ENCODE results near the gene AP2A2. TPM values are rescaled to one million over a fixed set of nuclear protein-coding genes. Genes with fewer than 3 reads are reported as not detected.

The AP2A2 gene
- total RNA-seq, 1 experiment from 2014 or later, result 39.4 TPM

DNA sequence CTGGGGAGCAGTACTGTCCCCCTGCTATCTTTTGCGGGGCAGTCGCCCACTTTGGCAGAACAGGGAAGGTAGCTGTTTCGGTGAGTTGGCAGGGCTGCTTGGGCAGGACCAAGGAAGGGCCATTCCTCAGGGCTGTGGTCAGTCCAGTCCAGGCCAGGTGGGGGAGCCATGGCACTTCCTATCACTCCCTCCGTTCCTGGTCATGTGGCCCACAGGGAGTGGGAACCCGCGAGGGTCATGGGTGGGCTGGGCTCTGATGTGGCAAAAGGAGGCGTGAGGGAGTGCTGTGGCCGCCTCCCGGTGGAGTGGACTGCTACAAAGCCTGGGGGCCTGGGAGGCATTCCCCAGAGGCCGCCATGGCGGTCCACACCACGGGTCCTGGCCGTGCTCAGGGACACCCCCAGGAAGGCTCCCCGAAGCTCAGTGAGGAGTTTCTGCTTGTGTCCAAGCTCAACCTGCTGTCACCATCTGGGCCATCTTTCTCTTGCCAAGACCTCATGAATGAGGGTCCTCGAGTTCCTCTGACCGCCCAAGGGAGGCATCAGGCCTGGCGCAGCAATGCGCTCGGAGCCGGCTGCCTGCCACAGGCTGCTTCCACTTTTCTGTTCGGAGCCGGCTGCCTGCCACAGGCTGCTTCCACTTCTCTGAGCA, 27.0 kb upstream of the AP2A2 start:
- H4K20me1 ChIP-seq (ENCODE audit: insufficient read depth), result no peaks in the 10 kb centered on the region
- no peaks in the 10 kb centered on the region for H3K27me3 ChIP-seq (ENCODE audit: insufficient read depth, low read depth)
- H3K4me1 ChIP-seq (replicated peaks; ENCODE audit: insufficient read depth), result no peaks in the 10 kb centered on the region
- H3K9me3 ChIP-seq (ENCODE audit: insufficient read depth, low read depth), result no peaks in the 10 kb centered on the region
- H3K4me2 ChIP-seq, result no peak overlapping the region
- no peak overlapping the region for H3K4me3 ChIP-seq
- peak in 1 of 2 experiments; percentile 27 for DNase-seq
- H3F3A ChIP-seq (ENCODE audit: insufficient read depth, low read depth), result no peaks in the 10 kb centered on the region
- TF ChIP-seq EZH2 (IDR thresholded peaks at IDR 0.05; ENCODE audit: low read depth), result no peak
- TF ChIP-seq, protein P1, sequence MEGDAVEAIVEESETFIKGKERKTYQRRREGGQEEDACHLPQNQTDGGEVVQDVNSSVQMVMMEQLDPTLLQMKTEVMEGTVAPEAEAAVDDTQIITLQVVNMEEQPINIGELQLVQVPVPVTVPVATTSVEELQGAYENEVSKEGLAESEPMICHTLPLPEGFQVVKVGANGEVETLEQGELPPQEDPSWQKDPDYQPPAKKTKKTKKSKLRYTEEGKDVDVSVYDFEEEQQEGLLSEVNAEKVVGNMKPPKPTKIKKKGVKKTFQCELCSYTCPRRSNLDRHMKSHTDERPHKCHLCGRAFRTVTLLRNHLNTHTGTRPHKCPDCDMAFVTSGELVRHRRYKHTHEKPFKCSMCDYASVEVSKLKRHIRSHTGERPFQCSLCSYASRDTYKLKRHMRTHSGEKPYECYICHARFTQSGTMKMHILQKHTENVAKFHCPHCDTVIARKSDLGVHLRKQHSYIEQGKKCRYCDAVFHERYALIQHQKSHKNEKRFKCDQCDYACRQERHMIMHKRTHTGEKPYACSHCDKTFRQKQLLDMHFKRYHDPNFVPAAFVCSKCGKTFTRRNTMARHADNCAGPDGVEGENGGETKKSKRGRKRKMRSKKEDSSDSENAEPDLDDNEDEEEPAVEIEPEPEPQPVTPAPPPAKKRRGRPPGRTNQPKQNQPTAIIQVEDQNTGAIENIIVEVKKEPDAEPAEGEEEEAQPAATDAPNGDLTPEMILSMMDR (conservative IDR thresholded peaks at IDR 0.05), result 0 out of 2 replicates have a peak, but pooled peaks have one; percentile 9
- ChIA-PET POLR2A (ENCODE audit: unreplicated experiment) (no interaction called here), CTCF (no interaction called here)
- no peak overlapping the region for H3K27ac ChIP-seq
- H3K36me3 ChIP-seq (ENCODE audit: low read depth), result no peaks in the 10 kb centered on the region
- no peaks in the 10 kb centered on the region for H3K9me2 ChIP-seq (ENCODE audit: insufficient read depth)
- no peak overlapping the region for H2AFZ ChIP-seq
- no TSS peak for BruUV-seq (replicated peaks)
- intact Hi-C loops (cut with micrococcal nuclease; ENCODE audit: unreplicated experiment), result no loop called here
- H3K79me2 ChIP-seq (ENCODE audit: low read depth), result no peaks in the 10 kb centered on the region

DNA sequence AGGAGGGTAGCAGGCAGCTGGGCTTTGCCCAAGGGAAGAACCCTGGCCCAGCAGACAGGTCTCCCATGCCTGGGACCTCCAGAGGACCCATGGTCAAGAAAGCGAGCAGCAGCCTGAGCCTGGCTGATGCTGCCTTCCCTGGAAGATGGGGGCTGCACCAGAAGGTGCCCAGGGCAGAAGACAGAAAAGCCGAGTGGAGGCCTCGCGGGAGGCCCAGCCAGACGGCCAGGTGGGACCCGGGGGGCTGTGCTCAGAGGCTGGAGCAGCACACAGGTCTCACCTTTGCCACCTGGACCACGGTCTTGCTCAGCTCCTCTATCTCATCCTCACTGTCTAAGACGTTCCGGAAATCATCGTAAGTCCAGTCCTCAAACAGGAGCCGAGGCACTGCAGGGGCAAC, 25.9 kb upstream of the AP2A2 start:
- CTCF ChIA-PET, result no interaction called here
- no peaks in the 10 kb centered on the region for H3K9me2 ChIP-seq (ENCODE audit: insufficient read depth)
- H3K9me3 ChIP-seq (ENCODE audit: insufficient read depth, low read depth), result no peaks in the 10 kb centered on the region
- no peak overlapping the region for H3K4me2 ChIP-seq
- no peaks in the 10 kb centered on the region for H4K20me1 ChIP-seq (ENCODE audit: insufficient read depth)
- H3K27me3 ChIP-seq (ENCODE audit: insufficient read depth, low read depth), result no peaks in the 10 kb centered on the region
- no TSS peak for BruUV-seq (replicated peaks)
- TF ChIP-seq EZH2 (IDR thresholded peaks at IDR 0.05; ENCODE audit: low read depth), result no peak
- TF ChIP-seq, protein P1 (conservative IDR thresholded peaks at IDR 0.05), result no peak
- no peaks in the 10 kb centered on the region for H3K36me3 ChIP-seq (ENCODE audit: low read depth)
- no peak overlapping the region for H2AFZ ChIP-seq
- DNase-seq, result no peak
- H3K79me2 ChIP-seq (ENCODE audit: low read depth), result no peaks in the 10 kb centered on the region
- no peaks in the 10 kb centered on the region for H3F3A ChIP-seq (ENCODE audit: insufficient read depth, low read depth)
- intact Hi-C loops (cut with micrococcal nuclease; ENCODE audit: unreplicated experiment), result no loop called here
- POLR2A ChIA-PET (ENCODE audit: unreplicated experiment), result interaction anchor here (0.7 kb wide), 1 partner anchor 45 kb away, joined by 4 read pairs; no protein-coding TSS in a partner anchor
- H3K4me1 ChIP-seq (replicated peaks; ENCODE audit: insufficient read depth), result no peaks in the 10 kb centered on the region
- no peak overlapping the region for H3K4me3 ChIP-seq
- H3K27ac ChIP-seq, result no peak overlapping the region

DNA sequence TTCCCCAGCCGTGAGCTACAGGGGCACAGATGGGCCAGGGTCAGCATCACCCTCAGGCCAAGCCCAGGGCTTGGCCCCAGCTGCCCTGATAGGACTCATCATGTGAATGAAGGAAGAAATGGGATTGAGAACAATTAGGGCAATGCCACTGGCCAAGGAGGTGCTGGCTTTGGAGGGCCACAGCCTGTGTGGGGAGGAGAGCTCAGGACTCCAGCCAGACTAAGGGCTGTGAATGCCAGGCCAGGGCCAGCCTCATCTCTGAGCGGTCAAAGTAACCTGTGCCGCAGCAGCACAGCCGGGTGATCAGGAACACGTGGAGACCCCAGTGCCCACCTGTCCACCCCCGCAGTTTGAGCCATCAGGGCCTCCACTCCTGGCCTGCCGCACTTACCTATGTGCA, 25.1 kb upstream of the AP2A2 start:
- DNase-seq, result no peak
- Histone ChIP-seq H3K79me2 (ENCODE audit: low read depth) (no peaks in the 10 kb centered on the region), H3K27ac (no peak overlapping the region), H3K4me1 (replicated peaks; ENCODE audit: insufficient read depth) (no peaks in the 10 kb centered on the region), H3F3A (ENCODE audit: insufficient read depth, low read depth) (no peaks in the 10 kb centered on the region), H3K27me3 (ENCODE audit: insufficient read depth, low read depth) (no peaks in the 10 kb centered on the region), H3K4me2 (no peak overlapping the region), H3K4me3 (no peak overlapping the region), H3K9me2 (ENCODE audit: insufficient read depth) (no peaks in the 10 kb centered on the region), H4K20me1 (ENCODE audit: insufficient read depth) (no peaks in the 10 kb centered on the region), H2AFZ (no peak overlapping the region), H3K36me3 (ENCODE audit: low read depth) (no peaks in the 10 kb centered on the region), H3K9me3 (ENCODE audit: insufficient read depth, low read depth) (no peaks in the 10 kb centered on the region)
- no TSS peak for BruUV-seq (replicated peaks)
- CTCF ChIA-PET, result no interaction called here
- POLR2A ChIA-PET (ENCODE audit: unreplicated experiment), result interaction anchor here (0.7 kb wide), 1 partner anchor 44 kb away, joined by 4 read pairs; no protein-coding TSS in a partner anchor
- intact Hi-C loops (cut with micrococcal nuclease; ENCODE audit: unreplicated experiment), result no loop called here
- TF ChIP-seq, protein P1 (conservative IDR thresholded peaks at IDR 0.05), result no peak
- TF ChIP-seq EZH2 (IDR thresholded peaks at IDR 0.05; ENCODE audit: low read depth), result no peak

Data from PC-9 (cell line).